Metanephros (tissue), 1 donor: ENCODE data around the gene CD47. TPM values are rescaled to one million over a fixed set of nuclear protein-coding genes. Genes with fewer than 3 reads are reported as not detected.

Experiments
- total RNA-seq: library from RNA; depleted of rRNA; stranded (reverse); fragments of >200 nt; gene quantifications from one replicate; pipeline ENCODE4 v1.2.3, GENCODE V29; 2014

CD47 gene
- total RNA-seq, result 54.0 TPM

DNA sequence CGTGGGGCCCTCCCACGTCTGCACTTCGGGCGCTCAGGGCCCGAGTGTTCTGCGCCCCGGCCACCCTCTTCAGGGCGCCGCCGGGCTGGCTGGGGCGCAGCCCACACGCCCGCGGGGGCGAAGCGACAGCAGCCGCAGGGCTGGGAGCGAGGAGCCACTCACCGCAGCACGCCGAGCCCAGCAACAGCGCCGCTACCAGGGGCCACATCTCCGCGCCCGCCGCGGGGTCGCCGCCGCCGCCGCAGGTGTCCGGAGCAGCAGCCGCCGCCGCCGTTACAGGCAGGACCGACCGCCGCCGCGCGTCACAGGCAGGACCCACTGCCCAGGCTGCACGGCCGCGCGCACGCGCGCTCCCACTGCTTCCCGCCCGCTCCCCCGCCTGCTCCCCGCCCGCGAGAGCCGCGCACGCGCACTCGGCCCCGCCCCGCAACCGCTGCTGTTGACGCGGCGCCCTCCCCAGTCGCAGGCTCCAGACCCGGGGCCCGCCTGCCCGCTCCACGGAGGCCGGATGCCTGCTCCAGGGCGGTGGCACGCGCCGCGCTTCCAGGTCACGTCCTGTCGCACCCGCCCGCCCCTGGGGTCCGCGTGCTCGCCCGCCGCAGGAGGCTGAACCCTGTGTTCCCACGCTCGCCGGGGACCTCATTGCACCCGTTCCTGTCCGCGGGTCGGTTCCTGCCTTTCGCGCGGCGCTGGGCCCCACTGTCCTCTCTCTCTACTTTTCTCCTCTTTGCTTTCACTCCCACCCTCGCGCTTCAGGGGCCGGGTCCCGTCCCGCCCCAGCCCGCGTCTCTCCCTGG is at the start of gene CD47:
CD47 (minus strand) TSS at position 331 of the 797 bp plus-strand sequence; CDS start at position 208, 123 bp downstream.

Other genes with a start within 250 kb of the CD47 start
- 76.0 TPM for gene IFT57, start 131.4 kb upstream of the CD47 start, total RNA-seq
- 13.8 TPM for gene HHLA2, start 205.5 kb upstream of the CD47 start, total RNA-seq